Retina (tissue), 1 donor: Measurements from ENCODE around the gene TRABD.
"Not testable (repeated sequence)": the region's sequence is repeated elsewhere in the genome, so short reads cannot be mapped to it uniquely, and the experiment has no call there.

Source experiments
- DNase-seq: peaks from one replicate; pipeline ENCODE4 v3.0.0-alpha.2; 2016

TRABD gene, protein sequence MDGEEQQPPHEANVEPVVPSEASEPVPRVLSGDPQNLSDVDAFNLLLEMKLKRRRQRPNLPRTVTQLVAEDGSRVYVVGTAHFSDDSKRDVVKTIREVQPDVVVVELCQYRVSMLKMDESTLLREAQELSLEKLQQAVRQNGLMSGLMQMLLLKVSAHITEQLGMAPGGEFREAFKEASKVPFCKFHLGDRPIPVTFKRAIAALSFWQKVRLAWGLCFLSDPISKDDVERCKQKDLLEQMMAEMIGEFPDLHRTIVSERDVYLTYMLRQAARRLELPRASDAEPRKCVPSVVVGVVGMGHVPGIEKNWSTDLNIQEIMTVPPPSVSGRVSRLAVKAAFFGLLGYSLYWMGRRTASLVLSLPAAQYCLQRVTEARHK

DNA sequence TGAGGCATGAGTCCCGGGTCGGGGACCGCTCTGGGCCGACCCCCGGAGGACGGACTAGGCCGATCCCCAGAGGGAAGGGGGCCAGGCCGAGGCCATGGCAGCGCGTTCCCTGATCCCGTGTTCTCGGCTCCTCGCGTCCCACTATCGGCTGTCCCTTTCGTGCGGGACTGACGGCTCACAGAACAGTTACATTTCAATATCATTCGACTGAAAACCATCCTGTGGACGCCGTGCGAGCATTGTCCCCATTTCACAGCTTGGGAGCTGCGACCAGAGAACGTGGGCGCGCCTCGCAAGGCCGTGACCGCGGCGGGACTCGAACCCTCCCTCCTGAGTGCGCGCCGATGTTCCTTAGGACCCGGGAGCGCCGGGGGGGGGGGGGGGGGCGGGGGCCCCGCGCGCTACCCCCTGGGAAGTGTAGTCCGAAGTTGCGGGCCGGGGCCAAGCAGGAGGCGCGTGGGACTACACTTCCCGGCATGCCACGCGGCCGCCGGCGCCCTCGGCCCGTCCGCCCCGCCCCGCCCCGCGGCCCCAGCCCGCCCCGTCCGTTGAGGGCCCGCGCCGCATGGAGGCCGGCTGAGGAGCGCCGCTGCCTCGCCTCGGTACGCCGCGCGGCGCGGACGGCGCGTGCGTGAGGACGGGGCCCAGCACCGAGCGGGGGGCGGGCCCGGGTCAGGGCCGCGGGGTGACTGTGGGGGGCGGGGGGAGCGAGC, at the start of gene TRABD:
TRABD (plus strand) TSS at position 539 of the 713 bp plus-strand sequence. CDS start 7,148 bp downstream, outside the sequence.
- peak; percentile 82 for DNase-seq

DNA sequence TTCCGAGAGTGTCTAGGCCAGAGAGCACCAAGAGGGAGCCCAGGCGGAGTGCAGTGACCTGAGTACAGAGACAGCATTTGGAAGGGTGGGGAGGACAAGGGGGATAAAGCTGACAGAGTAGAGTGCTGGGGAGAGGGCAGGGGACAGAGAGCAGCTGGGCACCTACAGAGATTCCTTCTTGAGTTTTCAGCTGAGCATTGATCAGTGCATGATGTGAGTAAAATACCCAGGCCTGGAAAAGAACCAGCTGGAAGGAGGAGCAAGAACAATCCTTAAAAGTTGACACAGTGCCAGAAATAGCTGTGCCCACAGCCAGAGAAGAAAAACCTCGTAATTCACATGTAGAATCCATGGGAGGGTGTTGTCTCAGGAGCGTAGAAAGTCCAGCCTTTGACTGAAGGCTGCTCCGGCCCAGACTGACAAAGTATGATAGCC, 49.1 kb upstream of the TRABD start:
- no peak for DNase-seq

DNA sequence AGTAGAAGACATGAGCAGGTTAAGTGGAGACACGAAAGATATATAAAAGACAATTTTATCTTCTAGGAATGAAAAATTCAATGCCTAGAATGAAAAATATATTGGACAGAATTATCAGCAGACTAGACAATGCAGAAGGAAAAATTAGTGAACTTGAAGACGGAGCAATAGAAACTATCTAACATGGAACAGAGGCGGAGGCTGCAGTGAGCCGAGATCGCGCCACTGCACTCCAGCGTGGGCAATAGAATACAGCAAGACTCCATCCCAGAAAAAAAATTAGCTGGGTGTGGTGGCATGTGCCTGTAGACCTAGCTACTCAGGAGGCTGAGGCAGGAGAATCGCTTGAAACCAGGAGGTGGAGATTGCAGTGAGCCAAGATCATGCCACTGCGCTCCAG, 48.4 kb upstream of the TRABD start:
- DNase-seq: not testable (repeated sequence)

DNA sequence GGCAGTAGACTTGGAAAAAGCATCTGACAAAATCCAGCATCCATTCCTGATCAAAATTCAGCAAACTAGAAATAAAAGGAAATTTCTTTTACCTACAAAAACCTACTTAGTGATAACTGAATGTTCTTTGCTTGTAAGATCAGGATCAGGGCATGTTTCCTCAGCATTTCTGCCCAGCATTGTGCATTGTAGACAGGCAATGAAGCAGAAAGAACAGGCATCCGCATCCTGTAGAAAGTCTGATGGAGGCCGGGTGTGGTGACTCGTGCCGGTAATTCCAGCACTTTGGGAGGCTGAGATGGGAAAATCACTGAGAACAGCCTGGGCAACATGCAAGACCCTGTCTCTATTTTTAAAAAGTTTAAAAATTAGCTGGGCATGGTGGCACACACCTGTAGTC, 47.7 kb upstream of the TRABD start:
- no peak for DNase-seq

- no peak for DNase-seq
These were observed 46.7 kb upstream of the TRABD start for GRCh38 chr22:50138988-50139387.

- DNase-seq: no peak
These were observed 45.8 kb upstream of the TRABD start for GRCh38 chr22:50139843-50140415.

GRCh38 chr22:50140615-50141014, 45.1 kb upstream of the TRABD start:
- no peak for DNase-seq

GRCh38 chr22:50141462-50141861, 44.3 kb upstream of the TRABD start:
- no peak for DNase-seq

DNA sequence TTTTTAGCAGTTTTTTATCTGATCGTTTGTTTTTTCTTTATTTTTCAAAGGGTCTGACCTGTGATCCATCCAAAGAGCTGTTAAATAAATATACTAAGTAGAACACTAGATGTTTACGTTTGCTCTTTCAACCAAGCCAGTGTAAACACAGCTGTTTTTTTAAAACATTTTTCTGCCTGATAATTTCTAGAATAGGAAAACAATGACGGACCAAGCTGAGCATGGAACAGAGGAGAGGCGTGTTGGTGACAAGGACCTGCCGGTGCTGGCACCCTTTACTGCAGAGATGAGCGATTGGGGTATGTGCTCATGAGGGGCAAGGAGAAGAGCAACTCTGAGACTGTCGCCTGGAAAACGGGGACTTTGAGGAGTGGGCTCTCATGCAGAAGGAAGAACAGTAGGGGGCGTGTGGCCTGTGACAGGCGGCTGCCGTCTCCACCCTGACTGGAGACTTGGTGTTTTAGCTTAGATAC, 43.8 kb upstream of the TRABD start:
- peak; percentile 55 for DNase-seq

DNA sequence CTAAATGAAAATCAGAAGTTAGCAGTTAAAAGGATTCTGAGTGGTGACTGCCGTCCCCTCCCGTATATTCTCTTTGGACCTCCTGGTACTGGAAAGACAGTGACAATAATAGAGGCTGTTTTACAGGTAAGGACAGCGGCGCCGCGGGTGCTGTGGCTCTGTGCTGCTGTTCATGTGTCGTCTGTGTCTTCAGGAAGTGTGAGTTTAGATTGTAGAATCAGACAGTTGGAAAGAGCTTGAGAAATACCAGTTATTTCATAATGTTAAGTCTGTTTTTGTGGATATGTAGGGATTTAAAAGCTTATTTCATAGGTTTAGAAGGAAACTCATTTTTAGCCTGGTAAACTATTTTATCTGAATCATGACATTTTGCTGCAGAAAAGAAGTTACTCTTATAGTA, 42.6 kb upstream of the TRABD start:
- no peak for DNase-seq

DNA sequence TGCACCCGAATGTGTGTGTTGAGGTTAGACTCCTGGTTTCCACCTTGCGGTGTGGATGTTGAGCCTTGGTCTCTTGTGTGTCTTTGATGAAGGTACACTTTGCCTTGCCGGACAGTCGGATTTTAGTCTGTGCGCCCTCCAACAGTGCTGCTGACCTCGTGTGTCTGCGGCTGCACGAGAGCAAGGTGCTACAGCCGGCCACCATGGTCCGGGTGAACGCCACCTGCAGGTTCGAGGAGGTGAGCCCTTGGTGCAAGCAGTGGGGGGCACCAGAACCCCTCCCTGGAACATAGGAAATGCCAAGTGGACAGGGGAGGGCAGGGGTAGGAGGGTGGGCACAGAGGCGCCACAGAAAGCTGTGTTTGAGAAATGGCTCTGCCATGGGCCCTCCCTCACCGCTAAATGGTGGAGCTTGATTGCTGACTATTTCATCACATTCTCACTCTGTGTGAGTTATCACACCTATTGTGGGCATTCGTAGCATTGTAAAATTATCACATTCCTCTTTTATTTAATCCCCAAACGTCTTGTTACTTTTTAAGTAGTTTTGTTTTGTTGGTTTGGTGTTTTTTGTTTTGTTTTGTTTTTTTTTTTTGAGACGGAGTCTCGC, 41.6 kb upstream of the TRABD start:
- DNase-seq: no peak

GRCh38 chr22:50145721-50146438, 39.8 kb upstream of the TRABD start:
- DNase-seq: peak; percentile 42

DNA sequence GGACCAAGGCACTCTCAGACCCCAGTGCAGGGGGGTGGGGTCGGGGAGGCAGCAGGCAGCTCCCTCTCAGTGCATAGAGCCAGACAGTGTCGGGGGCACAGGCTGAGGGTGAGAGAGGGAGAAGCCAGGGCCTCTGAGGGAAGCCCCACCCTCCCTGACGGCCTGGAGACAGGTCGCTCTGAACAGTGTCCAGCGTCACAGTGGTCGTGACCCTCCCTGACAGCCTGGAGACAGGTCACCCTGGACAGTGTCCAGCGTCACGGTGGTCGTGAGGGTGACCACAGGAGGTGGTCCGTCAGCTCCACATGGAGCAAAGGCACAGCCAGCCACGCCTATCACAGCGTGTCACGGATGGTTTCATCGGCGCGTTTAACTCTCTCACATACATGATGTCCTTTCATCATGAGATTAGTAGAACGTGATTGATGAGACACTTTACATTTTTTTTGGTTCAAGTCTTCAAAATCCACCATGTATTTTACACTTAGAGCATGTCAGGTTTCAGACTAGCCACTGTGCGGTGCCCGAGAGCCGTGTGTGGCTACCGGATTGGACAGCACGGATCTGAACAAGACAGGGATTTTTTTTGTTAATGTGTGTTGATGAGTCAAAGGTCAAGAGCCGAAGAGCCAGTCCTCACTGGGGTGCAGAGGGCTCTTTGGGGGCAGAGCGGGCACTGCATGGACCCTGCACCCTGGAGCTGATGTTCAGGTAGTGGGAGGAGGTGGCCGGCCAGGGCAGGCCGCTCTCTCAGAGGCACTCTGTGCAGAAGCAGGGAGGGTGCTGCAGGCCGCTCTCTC, 39.1 kb upstream of the TRABD start:
- peak; percentile 75 for DNase-seq

- not testable (repeated sequence) for DNase-seq
These were observed 38.2 kb upstream of the TRABD start for GRCh38 chr22:50147258-50148165.

DNA sequence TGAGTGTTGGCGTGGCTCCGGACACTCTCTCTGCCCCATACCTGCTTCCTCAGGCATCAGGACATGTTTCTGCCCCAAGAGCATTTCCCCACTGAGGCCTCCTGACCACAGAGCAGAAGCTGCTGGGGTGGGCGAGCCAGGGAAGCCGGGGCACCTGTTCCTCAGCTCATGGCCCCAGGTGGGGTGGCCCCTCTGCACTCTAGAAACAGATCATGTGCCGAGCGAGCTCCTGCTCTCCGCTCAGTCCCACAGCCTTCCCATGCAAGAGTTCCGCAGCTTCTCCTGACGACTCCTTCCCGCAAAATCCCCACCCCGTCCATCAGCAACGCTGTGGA, 37.6 kb upstream of the TRABD start:
- no peak for DNase-seq

DNA sequence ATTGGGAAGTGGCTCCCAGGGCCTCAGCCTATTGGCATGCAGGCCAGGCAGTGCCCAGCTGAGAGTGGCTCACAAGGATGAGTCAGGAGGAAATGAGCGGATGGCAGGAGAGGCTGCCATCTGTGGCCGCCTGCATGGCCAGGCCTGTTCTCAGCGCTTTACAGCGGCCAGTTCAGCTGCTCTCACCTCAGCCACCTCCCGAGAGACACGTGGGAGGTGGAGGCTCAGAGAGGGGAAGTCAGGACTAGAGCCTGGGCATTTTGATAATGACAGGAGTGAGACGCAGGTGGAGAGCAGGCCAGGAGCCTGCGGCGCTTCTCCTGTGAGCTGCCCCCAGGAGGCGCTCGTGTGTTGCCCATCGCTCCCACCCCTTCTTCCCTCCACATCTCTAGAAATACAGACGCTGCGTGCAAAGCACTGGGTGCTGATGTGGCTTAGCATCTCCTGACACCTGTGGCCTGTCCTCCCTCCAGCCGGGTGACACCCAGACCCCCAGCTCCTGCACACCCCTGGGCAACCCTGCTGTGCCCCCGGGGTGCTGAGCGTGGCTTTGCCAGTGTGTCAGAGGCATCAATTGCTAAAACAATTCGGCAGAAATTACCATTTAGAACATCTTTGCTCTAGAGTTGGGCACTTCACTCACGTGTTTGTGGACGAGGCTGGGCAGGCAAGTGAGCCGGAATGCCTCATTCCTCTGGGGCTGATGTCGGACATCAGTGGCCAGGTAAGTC, 36.6 kb upstream of the TRABD start:
- DNase-seq: peak; percentile 73

DNA sequence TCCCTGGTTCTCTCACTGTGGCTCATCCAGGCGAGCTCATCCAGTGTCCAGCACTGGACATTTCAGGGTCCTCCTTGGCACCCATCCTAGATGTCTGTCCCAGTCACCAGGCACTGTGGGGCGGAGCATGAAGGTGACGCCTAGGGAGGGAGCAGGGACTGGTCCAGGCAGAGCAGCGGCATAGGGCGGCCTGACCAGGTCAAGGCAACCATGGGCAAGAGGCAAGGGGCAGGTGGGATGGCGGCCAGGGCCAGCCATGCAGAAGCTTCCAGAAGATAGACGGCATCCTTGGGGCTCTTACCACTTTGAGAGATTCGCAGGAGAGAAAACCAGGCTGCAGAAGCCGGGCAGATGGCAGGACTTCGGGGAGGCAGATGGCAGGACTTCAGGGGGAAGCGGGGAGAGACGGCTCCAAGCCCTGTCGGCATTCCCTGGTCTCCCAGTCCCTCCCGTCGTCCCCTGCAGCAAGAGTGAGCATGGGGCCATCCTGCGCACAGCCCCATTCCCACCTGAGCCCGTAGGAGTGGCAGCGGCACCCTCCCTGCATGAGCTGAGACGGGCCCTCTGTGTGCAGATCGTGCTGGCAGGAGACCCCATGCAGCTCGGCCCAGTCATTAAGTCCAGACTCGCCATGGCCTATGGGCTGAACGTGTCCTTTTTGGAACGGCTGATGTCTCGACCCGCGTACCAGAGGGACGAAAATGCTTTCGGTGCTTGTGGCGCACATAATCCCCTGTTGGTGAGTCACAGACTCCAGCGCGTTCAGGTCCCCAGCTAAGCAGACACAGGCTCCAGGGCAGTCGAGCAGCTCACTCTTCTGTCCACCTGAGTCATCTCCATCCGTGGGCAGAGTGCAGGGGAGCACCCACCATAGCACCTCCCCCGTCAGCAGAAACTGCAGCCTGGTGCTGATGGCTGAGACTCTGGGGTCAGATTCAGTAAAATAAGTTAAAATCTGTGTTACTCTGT, 35.3 kb upstream of the TRABD start:
- DNase-seq: no peak
